Measurements from ENCODE around the gene NUP62. TPM values are rescaled to one million over a fixed set of nuclear protein-coding genes. Genes with fewer than 3 reads are reported as not detected.
"Not testable (repeated sequence)": the region's sequence is repeated elsewhere in the genome, so short reads cannot be mapped to it uniquely, and the experiment has no call there.

The NUP62 gene
- polyA plus RNA-seq, 1 experiment = 12.4 TPM

DNA sequence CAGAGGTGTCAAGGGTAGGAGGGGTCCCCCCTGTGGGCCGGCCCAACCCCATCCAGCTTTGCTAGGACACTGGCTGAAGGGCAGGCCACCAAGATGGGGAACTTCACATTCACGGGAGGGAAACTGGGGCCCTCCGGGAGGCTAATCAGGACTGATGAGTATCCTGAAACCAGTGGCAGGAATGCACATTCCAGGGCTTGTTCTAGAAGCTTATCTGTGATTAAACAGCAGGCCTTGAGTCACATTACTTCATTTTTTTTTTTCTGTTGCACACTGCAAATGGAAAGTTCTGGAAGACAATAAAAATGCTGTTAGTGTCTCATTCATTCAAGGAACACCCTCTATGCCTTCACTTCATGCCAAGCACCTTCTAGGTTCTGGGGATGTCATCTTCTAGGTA is 47.2 kb upstream of the NUP62 start:
- no peak overlapping the region for H3K4me3 ChIP-seq (ENCODE audit: low read depth, low read length)
- no peak overlapping the region for H3K27ac ChIP-seq (ENCODE audit: low read depth, low read length)
- DNase-seq (ENCODE audit: low read depth, low spot score) = no peak
- ChIA-PET CTCF (interaction anchor here (1.7 kb wide), 1 partner anchor 39 kb away, joined by 5 read pairs; no protein-coding TSS in a partner anchor), POLR2A (no interaction called here)
- no peaks in the 10 kb centered on the region for H3K27me3 ChIP-seq (ENCODE audit: control insufficient read depth, insufficient read depth, low read length)
- H3K9me3 ChIP-seq (ENCODE audit: control insufficient read depth, insufficient read depth, low read length) = no peaks in the 10 kb centered on the region
- TF ChIP-seq, protein P1, sequence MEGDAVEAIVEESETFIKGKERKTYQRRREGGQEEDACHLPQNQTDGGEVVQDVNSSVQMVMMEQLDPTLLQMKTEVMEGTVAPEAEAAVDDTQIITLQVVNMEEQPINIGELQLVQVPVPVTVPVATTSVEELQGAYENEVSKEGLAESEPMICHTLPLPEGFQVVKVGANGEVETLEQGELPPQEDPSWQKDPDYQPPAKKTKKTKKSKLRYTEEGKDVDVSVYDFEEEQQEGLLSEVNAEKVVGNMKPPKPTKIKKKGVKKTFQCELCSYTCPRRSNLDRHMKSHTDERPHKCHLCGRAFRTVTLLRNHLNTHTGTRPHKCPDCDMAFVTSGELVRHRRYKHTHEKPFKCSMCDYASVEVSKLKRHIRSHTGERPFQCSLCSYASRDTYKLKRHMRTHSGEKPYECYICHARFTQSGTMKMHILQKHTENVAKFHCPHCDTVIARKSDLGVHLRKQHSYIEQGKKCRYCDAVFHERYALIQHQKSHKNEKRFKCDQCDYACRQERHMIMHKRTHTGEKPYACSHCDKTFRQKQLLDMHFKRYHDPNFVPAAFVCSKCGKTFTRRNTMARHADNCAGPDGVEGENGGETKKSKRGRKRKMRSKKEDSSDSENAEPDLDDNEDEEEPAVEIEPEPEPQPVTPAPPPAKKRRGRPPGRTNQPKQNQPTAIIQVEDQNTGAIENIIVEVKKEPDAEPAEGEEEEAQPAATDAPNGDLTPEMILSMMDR (IDR thresholded peaks at IDR 0.05; ENCODE audit: low read depth, low read length) = no peak

DNA sequence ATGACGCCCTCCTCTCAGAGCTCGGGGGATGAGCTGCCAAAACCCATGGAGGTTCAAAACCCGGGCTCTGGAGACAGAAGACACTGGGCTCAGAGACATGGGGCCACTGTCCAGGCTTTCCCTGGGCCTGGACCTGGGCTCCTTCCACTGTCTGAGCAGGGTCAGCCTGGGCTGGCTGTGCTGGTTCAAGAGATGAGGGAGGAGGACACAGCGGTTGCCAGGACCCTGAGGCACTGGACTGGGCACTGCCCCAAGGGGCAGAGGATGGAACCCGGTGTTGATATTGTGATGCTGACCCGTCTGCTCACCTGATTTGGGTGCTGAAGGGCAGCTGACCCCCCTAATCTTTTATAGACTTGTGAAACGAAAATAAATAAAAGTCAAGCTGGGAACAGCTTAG is 45.7 kb upstream of the NUP62 start:
- H3K27ac ChIP-seq (ENCODE audit: low read depth, low read length) = no peak overlapping the region
- POLR2A ChIA-PET = no interaction called here
- no peak for DNase-seq (ENCODE audit: low read depth, low spot score)
- TF ChIP-seq, protein P1 (IDR thresholded peaks at IDR 0.05; ENCODE audit: low read depth, low read length) = no peak
- H3K9me3 ChIP-seq (ENCODE audit: control insufficient read depth, insufficient read depth, low read length) = no peaks in the 10 kb centered on the region
- H3K4me3 ChIP-seq (ENCODE audit: low read depth, low read length) = no peak overlapping the region
- CTCF ChIA-PET = interaction anchor here (1.7 kb wide), 1 partner anchor 37 kb away, joined by 5 read pairs; no protein-coding TSS in a partner anchor
- H3K27me3 ChIP-seq (ENCODE audit: control insufficient read depth, insufficient read depth, low read length) = peaks cover 2% of the 10 kb centered on the region

DNA sequence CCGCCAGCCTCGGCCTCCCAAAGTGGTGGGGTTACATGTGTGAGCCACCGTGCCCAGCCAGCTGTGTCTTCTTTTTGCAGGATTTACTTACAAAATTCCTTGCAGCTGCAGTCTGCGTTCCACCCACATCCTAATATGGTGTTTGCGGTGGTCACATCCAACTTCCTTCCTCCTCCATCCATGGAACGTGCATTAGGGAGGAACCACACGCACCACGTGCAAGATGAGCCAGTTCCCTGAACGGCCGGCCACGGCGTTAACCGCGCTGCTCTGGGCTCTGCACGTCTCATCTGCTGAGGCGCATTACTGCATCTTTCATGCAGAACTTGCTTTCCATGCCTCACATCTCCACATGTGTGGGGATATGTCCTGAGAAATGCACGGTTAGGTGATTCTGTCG is 44.7 kb upstream of the NUP62 start:
- H3K27me3 ChIP-seq (ENCODE audit: control insufficient read depth, insufficient read depth, low read length) = peaks cover 4% of the 10 kb centered on the region
- POLR2A ChIA-PET = no interaction called here
- TF ChIP-seq, protein P1 (IDR thresholded peaks at IDR 0.05; ENCODE audit: low read depth, low read length) = no peak
- no peak for DNase-seq (ENCODE audit: low read depth, low spot score)
- no peaks in the 10 kb centered on the region for H3K9me3 ChIP-seq (ENCODE audit: control insufficient read depth, insufficient read depth, low read length)
- H3K4me3 ChIP-seq (ENCODE audit: low read depth, low read length) = no peak overlapping the region
- H3K27ac ChIP-seq (ENCODE audit: low read depth, low read length) = no peak overlapping the region
- CTCF ChIA-PET = no interaction called here

DNA sequence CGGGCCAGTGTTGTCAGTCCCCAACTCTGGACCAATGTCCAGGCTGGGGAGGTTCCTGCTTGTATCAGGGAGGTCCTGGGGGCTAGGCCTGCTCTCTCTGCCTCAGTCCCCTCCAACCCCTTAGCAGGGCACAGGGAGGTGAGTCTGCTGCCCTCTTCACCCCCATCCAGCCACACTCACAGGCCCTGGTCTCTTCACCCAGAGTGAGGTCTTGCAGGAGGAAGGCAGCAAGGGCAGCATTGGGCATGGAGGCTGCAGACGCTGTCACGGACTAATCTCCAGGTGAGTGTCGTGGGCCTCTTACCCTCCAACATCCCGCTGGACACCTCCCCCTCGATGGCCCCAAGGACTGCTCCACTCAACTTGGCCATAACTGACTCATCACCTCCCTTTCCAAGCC is 43.5 kb upstream of the NUP62 start:
- POLR2A ChIA-PET = no interaction called here

DNA sequence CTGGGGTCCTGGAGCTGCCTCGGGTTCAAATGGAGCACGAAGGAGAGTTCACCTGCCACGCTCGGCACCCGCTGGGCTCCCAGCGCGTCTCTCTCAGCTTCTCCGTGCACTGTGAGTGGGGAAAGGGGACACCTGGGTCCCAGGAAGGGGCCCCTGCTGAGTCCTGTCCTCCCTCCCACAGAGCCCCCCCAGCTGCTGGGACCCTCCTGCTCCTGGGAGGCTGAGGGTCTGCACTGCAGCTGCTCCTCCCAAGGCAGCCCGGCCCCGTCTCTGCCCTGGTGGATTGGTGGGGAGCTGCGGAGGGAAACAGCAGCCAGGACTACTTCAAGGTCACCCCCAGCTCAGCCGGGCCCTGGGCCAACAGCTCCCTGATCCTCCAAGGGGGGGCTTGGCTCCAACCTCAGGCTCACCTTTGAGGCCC is 42.7 kb upstream of the NUP62 start:
- POLR2A ChIA-PET = no interaction called here
- Histone ChIP-seq H3K9me3 (ENCODE audit: control insufficient read depth, insufficient read depth, low read length) (no peaks in the 10 kb centered on the region), H3K27ac (ENCODE audit: low read depth, low read length) (no peak overlapping the region), H3K27me3 (ENCODE audit: control insufficient read depth, insufficient read depth, low read length) (peaks cover 7% of the 10 kb centered on the region), H3K4me3 (ENCODE audit: low read depth, low read length) (no peak overlapping the region)
- CTCF ChIA-PET = no interaction called here
- DNase-seq (ENCODE audit: low read depth, low spot score) = no peak
- TF ChIP-seq, protein P1 (IDR thresholded peaks at IDR 0.05; ENCODE audit: low read depth, low read length) = no peak

More for the DNA sequence above, 43.5 kb upstream of the NUP62 start:
- Histone ChIP-seq H3K27me3 (ENCODE audit: control insufficient read depth, insufficient read depth, low read length) (peaks cover 7% of the 10 kb centered on the region), H3K9me3 (ENCODE audit: control insufficient read depth, insufficient read depth, low read length) (no peaks in the 10 kb centered on the region), H3K27ac (ENCODE audit: low read depth, low read length) (no peak overlapping the region), H3K4me3 (ENCODE audit: low read depth, low read length) (no peak overlapping the region)
- TF ChIP-seq, protein P1 (IDR thresholded peaks at IDR 0.05; ENCODE audit: low read depth, low read length) = no peak
- CTCF ChIA-PET = no interaction called here
- no peak for DNase-seq (ENCODE audit: low read depth, low spot score)

DNA sequence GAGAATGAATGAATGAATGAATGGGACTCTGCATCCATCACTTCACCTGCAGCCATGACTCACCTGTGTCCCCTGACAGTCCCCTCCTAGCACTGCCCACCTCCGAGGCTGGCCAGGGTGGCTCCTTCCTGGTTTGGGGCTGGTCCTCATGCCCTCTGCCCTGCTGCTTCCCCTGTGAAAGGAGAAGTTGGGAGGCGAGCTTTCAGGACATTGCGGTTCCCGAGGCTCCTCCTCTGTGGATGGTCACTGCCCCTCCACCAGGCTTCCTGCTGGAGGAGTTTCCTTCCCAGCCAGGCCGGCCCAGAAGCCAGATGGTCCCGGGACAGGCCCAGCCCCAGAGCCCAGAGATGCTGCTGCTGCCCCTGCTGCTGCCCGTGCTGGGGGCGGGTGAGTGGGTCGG is 40.1 kb upstream of the NUP62 start:
- H3K9me3 ChIP-seq (ENCODE audit: control insufficient read depth, insufficient read depth, low read length); DNase-seq (ENCODE audit: low read depth, low spot score); H3K4me3 ChIP-seq (ENCODE audit: low read depth, low read length); CTCF ChIA-PET; H3K27ac ChIP-seq (ENCODE audit: low read depth, low read length); POLR2A ChIA-PET; H3K27me3 ChIP-seq (ENCODE audit: control insufficient read depth, insufficient read depth, low read length): not testable (repeated sequence)
